ENCODE data around the gene PLEKHJ1. TPM values are rescaled to one million over a fixed set of nuclear protein-coding genes. Genes with fewer than 3 reads are reported as not detected.

PLEKHJ1 gene
- total and polyA plus RNA-seq, 2 of the 13 experiments (the other 11 are each of a cell fraction or from before 2014, with no cell fraction given) = 70.5 to 130 TPM

DNA sequence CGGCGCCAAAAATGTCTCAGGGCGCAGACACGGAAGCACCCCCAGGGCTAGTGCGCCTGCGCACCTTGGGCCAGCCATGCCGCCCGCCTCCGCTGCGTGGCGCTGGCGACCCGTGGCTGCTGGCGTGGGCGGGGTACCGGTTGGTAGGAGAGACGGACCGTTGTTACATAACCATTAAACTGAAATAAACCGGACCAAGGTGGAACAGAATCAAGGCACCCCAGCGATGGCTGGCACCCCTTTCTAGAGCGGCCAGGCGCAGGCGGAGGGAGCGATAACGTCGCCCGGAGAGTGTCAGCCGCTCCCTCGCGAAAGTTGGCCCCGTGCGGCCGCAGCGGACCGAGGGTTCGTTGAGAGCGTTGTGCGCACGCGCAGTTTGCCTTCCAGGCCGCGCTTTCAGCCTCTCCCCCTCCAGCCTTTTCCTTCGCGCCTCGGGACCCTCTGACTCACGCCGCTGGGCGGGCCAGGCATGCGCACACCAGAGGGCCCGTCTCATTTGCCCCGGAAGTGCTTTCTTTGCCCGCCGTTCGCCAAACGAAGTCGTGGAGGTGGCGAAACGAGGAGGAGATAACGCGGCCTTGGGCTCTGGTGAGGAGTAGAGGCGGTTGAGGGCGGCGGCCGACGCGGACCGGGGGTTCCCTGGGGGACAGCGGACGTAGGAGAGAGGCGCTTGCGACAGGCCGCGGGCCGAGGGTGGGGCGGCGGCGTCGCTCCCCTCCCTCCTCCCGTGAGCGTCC is at the start of gene PLEKHJ1, which contains the start of gene SF3A2 (continued):
- TF ChIP-seq ZNF710 (CRISPR knock-in tag; IDR thresholded peaks at IDR 0.05; ENCODE audit: borderline replicate concordance) = peak; percentile 76
- TF ChIP-seq SRSF4 (IDR thresholded peaks at IDR 0.05; ENCODE audit: low read depth, low read length, poor library complexity, severe bottlenecking) = no peak
- TF ChIP-seq ZNF614 (CRISPR knock-in tag; IDR thresholded peaks at IDR 0.05; ENCODE audit: borderline replicate concordance) = peak; percentile 77; the same call in 1 of the 2 replicates
- 0 out of 2 replicates have a peak, but pooled peaks have one; percentile 68 for TF ChIP-seq PRMT3 (CRISPR knock-in tag; IDR thresholded peaks at IDR 0.05; ENCODE audit: borderline replicate concordance, low read depth)
- TF ChIP-seq ZNF724P (CRISPR knock-in tag; IDR thresholded peaks at IDR 0.05; ENCODE audit: borderline replicate concordance) = peak; percentile 96
- TF ChIP-seq ZNF318 (CRISPR knock-in tag; IDR thresholded peaks at IDR 0.05) = peak; percentile 61
- TF ChIP-seq FOXJ3 (CRISPR knock-in tag; IDR thresholded peaks at IDR 0.05; ENCODE audit: borderline replicate concordance) = peak; percentile 74; the same call in 1 of the 2 replicates
- TF ChIP-seq SMC3 (IDR thresholded peaks at IDR 0.05; ENCODE audit: low read length) = peak; percentile 37; the same call in 1 of the 2 replicates
- TF ChIP-seq ZNF549 (CRISPR knock-in tag; IDR thresholded peaks at IDR 0.05) = no peak
- TF ChIP-seq, protein P1, sequence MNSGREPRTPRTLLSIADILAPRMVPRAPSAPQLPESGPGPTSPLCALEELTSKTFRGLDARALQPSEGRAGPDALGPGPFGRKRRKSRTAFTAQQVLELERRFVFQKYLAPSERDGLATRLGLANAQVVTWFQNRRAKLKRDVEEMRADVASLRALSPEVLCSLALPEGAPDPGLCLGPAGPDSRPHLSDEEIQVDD (CRISPR knock-in tag; IDR thresholded peaks at IDR 0.05; ENCODE audit: borderline replicate concordance) = peak; percentile 91; the same call in 1 of the 2 replicates
- peak; percentile 18 for TF ChIP-seq DBP (CRISPR knock-in tag; IDR thresholded peaks at IDR 0.05; ENCODE audit: not compliant biosample characterization)
- TF ChIP-seq TFDP1 (CRISPR knock-in tag; IDR thresholded peaks at IDR 0.05; ENCODE audit: borderline replicate concordance) = peak; percentile 99
- TF ChIP-seq ZNF431 (CRISPR knock-in tag; IDR thresholded peaks at IDR 0.05; ENCODE audit: borderline replicate concordance, low read depth) = peak; percentile 33; the same call in 1 of the 2 replicates
- TF ChIP-seq, protein P2, sequence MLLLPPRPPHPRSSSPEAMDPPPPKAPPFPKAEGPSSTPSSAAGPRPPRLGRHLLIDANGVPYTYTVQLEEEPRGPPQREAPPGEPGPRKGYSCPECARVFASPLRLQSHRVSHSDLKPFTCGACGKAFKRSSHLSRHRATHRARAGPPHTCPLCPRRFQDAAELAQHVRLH (CRISPR knock-in tag; IDR thresholded peaks at IDR 0.05; ENCODE audit: borderline replicate concordance, low read depth) = peak; percentile 97
